ENCODE results near the gene PSMC3IP. TPM values are rescaled to one million over a fixed set of nuclear protein-coding genes. Genes with fewer than 3 reads are reported as not detected.
"Not testable (repeated sequence)": the region's sequence is repeated elsewhere in the genome, so short reads cannot be mapped to it uniquely, and the experiment has no call there.

PSMC3IP gene
- total RNA-seq, 1 experiment from 2014 or later, result 17.1 TPM

DNA sequence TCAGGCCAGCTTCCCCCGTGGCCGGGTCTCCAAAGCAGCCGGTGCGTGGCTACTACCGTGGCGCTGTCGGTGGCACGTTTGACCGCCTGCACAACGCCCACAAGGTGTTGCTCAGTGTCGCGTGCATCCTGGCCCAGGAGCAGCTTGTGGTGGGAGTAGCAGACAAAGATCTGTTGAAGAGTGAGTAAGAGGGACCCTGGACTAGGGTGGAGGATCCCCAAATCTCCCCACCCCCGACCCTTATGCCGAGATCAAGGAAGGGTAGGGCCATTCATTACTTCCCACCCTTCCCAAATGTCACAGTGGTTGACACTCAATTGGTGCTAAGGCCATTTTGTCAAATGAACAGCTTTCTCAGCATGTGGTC lies 14.4 kb downstream of the PSMC3IP start:
- no peak for DNase-seq (ENCODE audit: extremely low read depth, low read depth)

DNA sequence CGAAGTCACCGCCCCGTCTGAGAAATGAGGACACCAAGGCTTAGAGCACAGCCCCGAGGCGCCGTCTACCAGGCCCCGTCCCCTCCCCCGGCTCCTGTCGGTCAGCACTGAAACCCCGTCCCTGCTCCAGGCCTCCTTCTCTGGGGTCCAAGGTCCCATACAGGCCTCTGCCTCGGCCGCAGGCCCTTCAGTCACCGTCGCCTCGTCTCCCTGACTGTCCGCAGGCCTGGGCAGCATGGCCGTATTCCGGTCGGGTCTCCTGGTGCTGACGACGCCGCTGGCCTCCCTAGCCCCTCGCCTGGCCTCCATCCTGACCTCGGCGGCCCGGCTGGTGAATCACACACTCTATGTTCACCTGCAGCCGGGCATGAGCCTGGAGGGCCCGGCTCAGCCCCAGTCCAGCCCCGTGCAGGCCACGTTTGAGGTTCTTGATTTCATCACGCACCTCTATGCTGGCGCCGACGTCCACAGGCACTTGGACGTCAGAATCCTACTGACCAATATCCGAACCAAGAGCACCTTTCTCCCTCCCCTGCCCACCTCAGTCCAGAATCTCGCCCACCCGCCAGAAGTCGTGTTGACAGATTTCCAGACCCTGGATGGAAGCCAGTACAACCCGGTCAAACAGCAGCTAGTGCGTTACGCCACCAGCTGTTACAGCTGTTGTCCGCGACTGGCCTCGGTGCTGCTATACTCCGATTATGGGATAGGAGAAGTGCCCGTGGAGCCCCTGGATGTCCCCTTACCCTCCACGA lies 15.0 kb downstream of the PSMC3IP start:
- DNase-seq (ENCODE audit: extremely low read depth, low read depth), result no peak

DNA sequence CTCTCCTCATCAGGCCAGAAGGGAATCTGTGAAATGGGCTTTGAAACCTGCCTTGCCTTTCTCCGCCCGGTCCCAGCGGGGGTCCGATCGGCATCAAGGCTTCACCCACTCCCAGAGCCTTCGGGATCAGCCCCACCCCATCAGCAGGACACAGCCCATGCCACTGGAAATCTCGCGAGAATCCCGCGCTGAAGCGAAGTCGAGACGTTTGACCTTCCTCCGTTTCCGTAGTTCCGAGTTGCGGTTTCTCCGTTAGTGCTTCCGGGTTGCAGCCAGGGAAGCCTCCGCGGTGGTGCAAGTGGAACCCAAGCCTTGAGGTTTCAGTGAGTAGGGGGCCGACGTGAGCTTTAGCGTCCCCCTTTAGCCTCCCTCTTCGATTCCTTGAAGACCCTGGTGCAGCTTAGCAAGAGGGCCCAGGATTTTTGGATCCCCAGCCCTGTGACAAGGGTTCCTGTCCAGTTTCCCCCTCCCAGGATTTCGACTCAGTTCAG lies 15.6 kb downstream of the PSMC3IP start, which contains the start of gene COASY:
Gene COASY, plus strand, starts transcription at position 252 of the 491 bp plus-strand sequence. CDS start 475 bp downstream, outside the sequence.
- DNase-seq (ENCODE audit: extremely low read depth, low read depth), result peak; percentile 98

DNA sequence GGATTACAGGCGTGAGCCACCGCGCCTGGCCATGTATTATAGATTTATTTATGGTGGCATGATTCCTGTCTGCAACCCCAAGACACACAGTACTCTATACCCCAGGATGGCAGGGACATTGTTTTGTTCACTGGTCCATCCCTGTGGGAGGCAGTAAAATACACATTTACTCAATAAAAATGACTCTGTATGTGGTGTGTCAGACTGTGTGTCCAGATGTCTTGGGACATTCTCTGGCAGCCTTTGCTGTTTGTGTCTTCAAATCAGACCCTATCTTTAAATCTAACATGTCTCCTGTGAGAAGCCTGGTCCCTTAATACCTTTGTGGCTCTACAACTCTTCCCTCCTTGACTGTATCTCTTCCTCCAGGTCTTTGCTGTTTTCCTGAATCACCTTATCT lies 17.3 kb downstream of the PSMC3IP start:
- DNase-seq (ENCODE audit: extremely low read depth, low read depth), result no peak

DNA sequence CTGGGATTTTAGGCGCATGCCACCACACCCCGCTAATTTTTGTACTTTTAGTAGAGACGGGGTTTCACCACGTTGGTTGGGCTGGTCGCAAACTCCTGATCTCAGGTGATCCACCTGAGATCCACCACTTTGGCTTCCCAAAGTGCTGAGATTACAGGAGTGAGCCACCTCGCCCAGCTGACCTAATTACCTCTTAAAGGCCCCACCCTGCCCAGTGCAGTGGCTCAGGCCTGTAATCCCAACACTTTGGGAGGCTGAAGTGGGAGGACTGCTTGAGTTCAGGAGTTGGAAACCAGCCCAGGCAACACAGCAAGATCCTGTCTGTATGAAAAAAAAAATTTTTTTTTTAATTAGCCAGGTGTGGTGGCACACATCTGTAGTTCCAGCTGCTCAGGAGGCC lies 18.5 kb downstream of the PSMC3IP start:
- DNase-seq (ENCODE audit: extremely low read depth, low read depth), result no peak

DNA sequence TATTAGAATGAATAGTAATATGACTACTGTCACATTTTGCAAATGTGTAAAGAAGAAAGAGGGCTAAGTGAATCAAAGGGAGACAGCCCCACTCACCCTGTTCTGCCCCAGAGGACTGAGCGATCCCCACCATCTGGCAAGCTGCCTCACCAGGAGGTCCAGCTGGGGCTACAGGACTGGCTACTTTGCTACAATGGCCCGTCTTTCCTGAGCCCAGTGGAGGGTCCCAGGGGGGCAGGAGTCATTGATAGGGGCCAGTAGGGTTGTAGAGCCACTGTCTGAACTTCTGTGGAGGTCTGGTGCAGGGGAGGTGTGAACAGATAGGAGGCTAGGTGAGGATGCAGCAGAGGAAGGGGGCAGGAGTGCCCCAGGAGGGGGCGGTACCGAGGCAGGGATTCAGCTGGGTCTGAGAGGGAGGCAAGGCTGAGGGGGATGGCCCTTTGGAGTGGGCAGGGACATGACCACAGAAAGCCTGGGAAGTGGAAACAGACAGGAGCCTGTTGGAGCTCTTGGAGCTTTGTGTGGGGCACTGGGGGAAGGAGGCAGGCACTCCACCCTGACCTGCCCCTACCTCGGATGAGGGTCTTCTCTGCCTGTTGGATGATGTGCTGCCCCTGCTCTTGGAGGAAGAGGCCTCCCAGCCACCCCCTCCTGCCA lies 21.4 kb downstream of the PSMC3IP start:
- not testable (repeated sequence) for DNase-seq (ENCODE audit: extremely low read depth, low read depth)

DNA sequence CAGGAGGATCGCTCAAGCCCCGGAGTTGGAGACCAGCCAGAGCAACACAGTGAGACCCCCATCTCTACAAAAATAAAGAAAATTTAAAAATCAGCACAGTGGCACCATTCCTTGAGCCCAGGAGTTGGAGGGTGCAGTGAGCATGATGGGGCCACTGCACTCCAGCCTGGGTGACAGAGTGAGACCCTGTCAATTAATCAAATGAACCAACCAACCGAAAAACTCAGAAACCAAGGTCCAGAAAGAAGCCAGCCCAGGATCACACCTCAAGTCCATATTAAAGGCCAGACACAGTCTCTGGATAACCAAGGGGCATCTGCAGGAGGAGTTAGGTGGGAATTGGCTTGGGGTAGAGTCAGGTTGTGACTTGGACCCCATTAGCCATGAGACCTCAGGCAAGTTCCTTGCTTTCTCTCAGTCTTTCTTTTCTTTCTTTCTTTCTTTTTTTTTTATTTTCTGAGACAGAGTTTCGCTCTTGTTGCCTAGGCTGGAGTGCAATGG lies 22.4 kb downstream of the PSMC3IP start:
- no peak for DNase-seq (ENCODE audit: extremely low read depth, low read depth)

DNA sequence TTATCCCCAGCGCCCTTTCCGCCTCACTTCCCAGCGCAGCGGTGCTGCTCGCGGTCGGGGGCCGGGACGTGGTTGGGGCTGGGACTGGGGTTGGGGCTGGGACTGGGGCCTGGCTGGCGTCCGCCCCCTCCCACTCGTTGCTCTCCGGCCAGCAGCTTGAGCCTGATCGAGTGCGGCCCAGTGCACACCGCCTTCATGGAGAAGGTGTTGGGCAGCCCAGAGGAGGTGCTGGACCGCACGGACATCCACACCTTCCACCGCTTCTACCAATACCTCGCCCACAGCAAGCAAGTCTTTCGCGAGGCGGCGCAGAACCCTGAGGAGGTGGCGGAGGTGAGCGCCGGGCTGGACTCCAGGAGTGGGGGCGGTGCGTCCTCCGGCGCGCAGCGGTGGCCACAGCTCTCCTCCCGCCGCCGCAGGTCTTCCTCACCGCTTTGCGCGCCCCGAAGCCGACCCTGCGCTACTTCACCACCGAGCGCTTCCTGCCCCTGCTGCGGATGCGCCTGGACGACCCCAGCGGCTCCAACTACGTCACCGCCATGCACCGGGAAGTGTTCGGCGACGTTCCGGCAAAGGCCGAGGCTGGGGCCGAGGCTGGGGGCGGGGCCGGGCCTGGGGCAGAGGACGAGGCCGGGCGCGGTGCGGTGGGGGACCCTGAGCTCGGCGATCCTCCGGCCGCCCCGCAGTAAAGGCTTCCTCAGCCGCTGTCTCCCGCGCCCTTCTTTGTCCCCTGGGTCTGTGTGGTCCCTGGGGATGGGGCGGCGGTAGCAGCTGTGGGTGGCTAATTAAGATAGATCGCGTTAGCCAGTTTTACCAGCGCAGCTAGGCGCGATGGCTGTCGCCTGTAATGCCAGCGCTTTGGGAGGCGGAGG lies 23.0 kb downstream of the PSMC3IP start:
- peak; percentile 54 for DNase-seq (ENCODE audit: extremely low read depth, low read depth)

DNA sequence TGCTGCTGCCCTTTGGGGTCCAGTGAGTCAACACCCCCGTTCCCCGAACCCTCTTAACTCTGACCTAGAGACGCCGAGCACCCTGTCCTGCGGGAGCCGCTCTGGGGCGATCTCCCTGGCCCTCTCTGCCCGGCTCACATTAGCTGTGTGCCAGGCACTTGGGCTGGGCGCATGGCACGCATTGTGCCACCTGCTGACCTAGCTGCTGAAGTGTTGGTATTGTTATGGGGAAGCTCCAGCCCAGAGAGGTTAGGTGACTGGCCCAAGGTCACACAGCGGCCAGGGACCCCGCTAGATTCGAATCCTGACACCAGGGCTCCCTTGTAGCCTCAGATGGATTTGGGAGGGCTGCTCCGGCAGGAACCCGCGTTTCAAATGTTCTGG lies 23.7 kb downstream of the PSMC3IP start:
- no peak for DNase-seq (ENCODE audit: extremely low read depth, low read depth)

DNA sequence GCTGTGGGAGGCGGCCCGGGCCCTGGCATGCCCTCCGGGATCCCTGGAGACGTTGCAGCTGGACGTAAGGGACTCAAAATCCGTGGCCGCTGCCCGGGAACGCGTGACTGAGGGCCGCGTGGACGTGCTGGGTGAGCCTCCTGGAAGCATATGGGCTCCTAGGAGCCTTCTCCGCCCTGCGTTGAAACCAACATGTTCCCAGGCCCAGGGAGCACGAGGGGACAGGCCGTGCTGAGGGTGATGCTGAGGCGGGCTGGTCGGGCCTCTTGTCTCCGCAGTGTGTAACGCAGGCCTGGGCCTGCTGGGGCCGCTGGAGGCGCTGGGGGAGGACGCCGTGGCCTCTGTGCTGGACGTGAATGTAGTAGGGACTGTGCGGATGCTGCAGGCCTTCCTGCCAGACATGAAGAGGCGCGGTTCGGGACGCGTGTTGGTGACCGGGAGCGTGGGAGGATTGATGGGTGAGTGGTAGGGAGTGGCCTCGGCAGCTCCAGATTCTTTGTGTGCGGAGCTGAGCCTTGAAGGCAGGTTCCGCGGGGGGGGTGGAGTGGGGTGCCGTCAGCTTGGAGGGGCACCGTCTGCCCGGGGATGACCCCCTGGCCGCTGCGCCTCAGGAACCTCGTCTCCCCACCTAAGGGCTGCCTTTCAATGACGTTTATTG lies 24.2 kb downstream of the PSMC3IP start:
- no peak for DNase-seq (ENCODE audit: extremely low read depth, low read depth)

DNA sequence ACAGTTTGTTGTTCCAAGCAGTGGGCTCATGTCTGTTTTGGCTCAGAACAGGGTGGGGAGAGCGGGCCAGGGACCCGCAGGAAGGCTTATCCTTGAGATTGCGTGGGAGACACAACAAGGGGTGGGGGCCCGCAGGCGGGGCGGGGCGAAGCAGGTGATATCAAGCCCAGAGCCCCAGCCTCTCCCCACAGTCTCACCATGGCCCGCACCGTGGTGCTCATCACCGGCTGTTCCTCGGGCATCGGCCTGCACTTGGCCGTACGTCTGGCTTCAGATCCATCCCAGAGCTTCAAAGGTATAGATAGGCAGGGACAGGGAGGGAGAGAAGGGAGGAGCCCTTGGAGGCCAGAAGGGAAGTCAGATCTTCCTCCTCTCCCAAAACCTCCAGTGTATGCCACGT lies 24.8 kb downstream of the PSMC3IP start, which contains the start of gene HSD17B1:
Gene HSD17B1, plus strand, starts transcription at position 188 of the 400 bp plus-strand sequence. Its CDS starts 11 bp downstream, at position 199.
- not testable (repeated sequence) for DNase-seq (ENCODE audit: extremely low read depth, low read depth)

DNA sequence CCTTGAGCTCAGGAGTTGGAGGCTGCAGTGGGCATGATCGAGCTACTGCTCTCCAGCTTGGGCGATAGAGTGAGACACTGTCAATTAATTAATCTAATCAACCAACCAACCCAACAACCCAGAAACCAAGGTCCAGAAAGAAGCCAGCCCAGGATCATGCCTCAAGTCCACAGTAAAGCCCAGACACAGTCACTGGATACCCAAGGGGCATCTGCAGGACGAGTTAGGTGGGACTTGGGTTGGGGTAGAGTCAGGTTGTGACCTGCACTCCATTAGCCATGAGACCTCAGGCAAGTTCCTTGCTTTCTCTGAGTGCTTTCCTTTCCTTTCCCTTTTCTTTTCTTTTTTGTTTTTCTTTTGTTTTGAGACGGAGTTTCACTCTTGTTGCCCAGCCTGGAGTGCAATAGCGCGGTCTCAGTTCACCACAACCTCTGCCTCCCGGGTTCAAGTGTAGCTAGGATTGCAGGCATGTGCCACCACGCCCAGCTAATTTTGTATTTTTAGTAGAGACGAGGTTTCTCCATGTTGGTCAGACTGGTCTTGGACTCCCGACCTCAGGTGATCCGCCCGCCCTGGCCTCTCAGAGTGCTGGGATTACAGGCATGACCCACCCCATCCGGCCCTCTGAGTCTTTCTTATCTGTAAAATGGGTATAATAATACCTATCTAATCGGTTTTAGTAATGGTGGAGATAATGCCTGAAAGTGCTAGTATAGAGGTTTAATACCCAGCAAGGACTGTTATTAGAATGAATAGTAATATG lies 28.4 kb downstream of the PSMC3IP start:
- no peak for DNase-seq (ENCODE audit: extremely low read depth, low read depth)

DNA sequence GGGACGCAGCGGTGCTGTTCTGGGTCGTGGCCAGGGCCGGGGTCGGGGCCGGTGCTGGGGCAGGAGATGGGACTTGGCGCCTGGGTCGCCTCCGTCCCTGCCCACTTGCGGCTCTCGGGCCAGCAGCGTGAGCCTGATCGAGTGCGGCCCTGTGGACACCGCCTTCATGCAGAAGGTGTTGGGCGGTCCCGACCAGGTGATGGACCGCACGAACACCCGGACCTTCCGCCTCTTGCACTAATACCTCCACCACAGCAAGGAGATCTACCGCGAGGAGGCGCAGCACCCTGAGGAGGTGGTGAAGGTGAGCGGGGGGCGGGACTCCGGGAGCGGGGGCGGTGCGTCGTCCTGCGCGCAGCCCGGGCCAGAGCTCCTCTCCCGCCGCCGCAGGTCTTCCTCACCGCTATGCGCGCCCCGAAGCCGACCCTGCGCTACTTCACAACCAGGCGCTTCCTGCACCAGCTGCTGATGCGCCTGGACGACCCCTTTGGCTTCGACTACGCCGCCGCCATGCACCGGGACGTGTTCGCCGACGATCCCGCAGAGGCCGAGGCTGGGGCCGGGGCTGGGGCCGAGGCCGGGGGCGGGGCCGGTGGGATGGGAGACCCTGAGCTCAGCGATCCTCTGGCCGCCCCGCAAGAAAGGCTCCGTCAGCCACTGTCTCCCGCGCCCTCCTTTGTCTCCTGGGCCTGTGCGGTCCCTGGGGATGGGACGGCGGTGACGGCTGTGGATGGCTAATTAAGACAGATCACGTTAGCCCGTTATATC lies 29.3 kb downstream of the PSMC3IP start:
- peak; percentile 70 for DNase-seq (ENCODE audit: extremely low read depth, low read depth)

DNA sequence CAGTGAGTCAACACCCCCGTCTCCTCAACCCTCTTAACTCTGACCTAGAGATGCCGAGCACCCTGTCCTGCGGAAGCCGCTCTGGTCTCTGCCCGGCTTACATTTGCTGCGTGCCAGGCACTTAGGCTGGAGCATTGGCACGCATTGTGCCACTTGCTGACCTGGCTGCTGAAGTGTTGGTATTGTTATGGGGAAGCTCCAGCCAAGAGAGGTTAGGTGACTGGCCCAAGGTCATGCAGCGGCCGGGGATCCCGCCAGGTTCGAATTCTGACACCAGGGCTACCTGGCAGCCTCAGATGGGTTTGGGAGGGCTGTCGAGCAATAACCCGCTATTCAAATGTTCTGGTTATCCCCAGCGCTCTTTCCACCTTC lies 29.8 kb downstream of the PSMC3IP start:
- DNase-seq (ENCODE audit: extremely low read depth, low read depth), result no peak

DNA sequence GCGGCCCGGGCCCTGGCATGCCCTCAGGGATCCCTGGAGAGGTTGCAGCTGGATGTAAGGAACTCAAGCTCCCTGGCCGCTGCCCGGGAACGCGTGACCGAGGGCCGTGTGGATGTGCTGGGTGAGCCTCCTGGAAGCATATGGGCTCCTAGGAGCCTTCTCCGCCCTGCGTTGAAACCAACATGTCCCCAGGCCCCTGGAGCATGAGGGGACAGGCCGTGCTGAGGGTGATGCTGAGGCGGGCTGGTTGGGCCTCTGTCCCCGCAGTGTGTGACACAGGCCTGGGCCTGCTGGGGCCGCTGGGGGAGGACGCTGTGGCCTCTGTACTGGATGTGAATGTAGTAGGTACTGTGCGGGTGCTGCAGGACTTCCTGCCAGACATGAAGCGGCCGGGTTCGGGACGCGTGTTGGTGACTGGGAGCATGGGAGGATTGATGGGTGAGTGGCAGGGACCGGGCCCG lies 30.5 kb downstream of the PSMC3IP start:
- no peak for DNase-seq (ENCODE audit: extremely low read depth, low read depth)

DNA sequence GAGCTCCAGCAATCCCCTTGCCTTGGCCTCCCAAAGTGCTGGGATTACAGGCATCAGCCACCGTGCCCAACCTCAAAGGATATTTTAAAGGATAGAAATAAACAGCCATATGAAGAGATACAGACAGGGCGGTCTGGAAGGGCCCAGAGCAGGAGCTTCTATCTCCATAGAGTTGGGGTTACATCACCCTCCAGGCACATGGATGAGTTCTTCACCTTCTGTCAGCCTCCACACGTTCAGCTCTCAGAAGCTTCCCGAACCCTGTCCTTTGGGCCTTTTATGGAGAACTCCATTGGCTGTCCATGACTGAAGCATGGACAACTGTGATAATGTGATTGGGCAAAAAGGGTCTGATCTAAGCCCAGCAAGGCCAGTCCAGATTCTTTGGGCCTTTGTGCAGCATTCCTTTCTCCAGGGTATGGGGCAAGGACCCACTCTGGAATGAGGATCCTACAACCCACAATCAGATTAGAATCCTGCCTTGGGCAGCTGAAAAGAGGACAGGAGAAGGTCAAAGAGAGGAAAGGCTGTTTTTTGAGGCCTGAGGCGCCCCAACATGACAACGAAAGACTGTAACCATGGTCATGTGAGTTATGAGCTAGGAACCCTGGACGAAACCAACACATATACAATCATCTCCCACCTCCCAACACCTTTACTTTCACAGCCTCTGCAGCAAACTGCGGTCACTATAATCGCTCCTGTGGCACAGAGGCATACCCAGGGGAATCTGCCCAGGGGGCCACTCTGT lies 31.6 kb downstream of the PSMC3IP start:
- DNase-seq (ENCODE audit: extremely low read depth, low read depth), result not testable (repeated sequence)

DNA sequence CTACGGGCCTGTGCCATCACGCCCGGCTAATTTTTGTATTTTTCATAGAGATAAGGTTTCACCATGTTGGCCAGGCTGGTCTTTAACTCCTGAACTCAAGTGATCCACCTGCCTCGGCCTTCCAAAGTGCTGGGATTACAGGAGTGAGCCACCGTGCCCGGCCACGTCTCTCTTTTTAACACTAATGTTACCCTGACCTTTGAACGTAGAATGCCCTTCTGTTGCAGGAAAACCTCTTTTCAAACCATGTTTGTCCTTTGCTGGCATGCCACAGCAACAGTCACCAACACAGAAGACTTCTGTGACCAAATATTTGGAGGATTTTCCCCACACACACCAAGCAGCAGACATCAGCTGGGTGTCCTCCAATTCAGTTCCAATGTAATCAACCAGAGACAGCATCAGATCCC lies 32.6 kb downstream of the PSMC3IP start:
- no peak for DNase-seq (ENCODE audit: extremely low read depth, low read depth)
